Measurements from ENCODE around the gene CCDC14.
"Not testable (repeated sequence)": the region's sequence is repeated elsewhere in the genome, so short reads cannot be mapped to it uniquely, and the experiment has no call there.

The CCDC14 gene

GRCh38 chr3:123929325-123929724 lies 31.7 kb downstream of the CCDC14 start:
- Histone ChIP-seq H3K27ac (ENCODE audit: low read length) (no peak overlapping the region), H3K36me3 (ENCODE audit: insufficient read depth, low read depth, low read length) (peaks cover 84% of the 10 kb centered on the region)

GRCh38 chr3:123926396-123926795 lies 34.6 kb downstream of the CCDC14 start:
- Histone ChIP-seq H3K36me3 (ENCODE audit: insufficient read depth, low read depth, low read length) (peaks cover 80% of the 10 kb centered on the region), H3K4me3 (ENCODE audit: low read length) (no peak overlapping the region)

More at GRCh38 chr3:123929325-123929724, 31.7 kb downstream of the CCDC14 start:
- H3K4me1 ChIP-seq (ENCODE audit: insufficient read depth, low read length): no peaks in the 10 kb centered on the region
- H3K9me3 ChIP-seq (ENCODE audit: insufficient read depth, low read depth, low read length): no peaks in the 10 kb centered on the region
- no peak overlapping the region for H3K9ac ChIP-seq (ENCODE audit: low read depth, low read length)
- no peaks in the 10 kb centered on the region for H3K27me3 ChIP-seq (ENCODE audit: insufficient read depth, low read length)
- no peak overlapping the region for H3K4me3 ChIP-seq (ENCODE audit: low read length)

GRCh38 chr3:123920868-123921267 lies 40.2 kb downstream of the CCDC14 start:
- no peak overlapping the region for H3K4me3 ChIP-seq (ENCODE audit: low read length)
- no peak overlapping the region for H3K9ac ChIP-seq (ENCODE audit: low read depth, low read length)
- H3K4me1 ChIP-seq (ENCODE audit: insufficient read depth, low read length): no peaks in the 10 kb centered on the region
- no peaks in the 10 kb centered on the region for H3K9me3 ChIP-seq (ENCODE audit: insufficient read depth, low read depth, low read length)
- peaks cover 62% of the 10 kb centered on the region; the same call in 1 of the 2 replicates for H3K36me3 ChIP-seq (ENCODE audit: insufficient read depth, low read depth, low read length)
- H3K27ac ChIP-seq (ENCODE audit: low read length): no peak overlapping the region
- H3K27me3 ChIP-seq (ENCODE audit: insufficient read depth, low read length): no peaks in the 10 kb centered on the region

More at GRCh38 chr3:123926396-123926795, 34.6 kb downstream of the CCDC14 start:
- Histone ChIP-seq H3K9ac (ENCODE audit: low read depth, low read length) (no peak overlapping the region), H3K27ac (ENCODE audit: low read length) (no peak overlapping the region), H3K9me3 (ENCODE audit: insufficient read depth, low read depth, low read length) (no peaks in the 10 kb centered on the region), H3K4me1 (ENCODE audit: insufficient read depth, low read length) (no peaks in the 10 kb centered on the region), H3K27me3 (ENCODE audit: insufficient read depth, low read length) (no peaks in the 10 kb centered on the region)

GRCh38 chr3:123920383-123920782 lies 40.6 kb downstream of the CCDC14 start:
- Histone ChIP-seq H3K9me3 (ENCODE audit: insufficient read depth, low read depth, low read length) (no peaks in the 10 kb centered on the region), H3K36me3 (ENCODE audit: insufficient read depth, low read depth, low read length) (peaks cover 60% of the 10 kb centered on the region; the same call in 1 of the 2 replicates)

GRCh38 chr3:123919353-123919752 lies 41.7 kb downstream of the CCDC14 start:
- no peaks in the 10 kb centered on the region for H3K4me1 ChIP-seq (ENCODE audit: insufficient read depth, low read length)
- H3K9ac ChIP-seq (ENCODE audit: low read depth, low read length): no peak overlapping the region
- no peaks in the 10 kb centered on the region for H3K9me3 ChIP-seq (ENCODE audit: insufficient read depth, low read depth, low read length)
- no peak overlapping the region for H3K27ac ChIP-seq (ENCODE audit: low read length)
- H3K4me3 ChIP-seq (ENCODE audit: low read length): no peak overlapping the region
- no peaks in the 10 kb centered on the region for H3K27me3 ChIP-seq (ENCODE audit: insufficient read depth, low read length)
- peaks cover 65% of the 10 kb centered on the region; the same call in 1 of the 2 replicates for H3K36me3 ChIP-seq (ENCODE audit: insufficient read depth, low read depth, low read length)

More at GRCh38 chr3:123920383-123920782, 40.6 kb downstream of the CCDC14 start:
- no peaks in the 10 kb centered on the region for H3K27me3 ChIP-seq (ENCODE audit: insufficient read depth, low read length)
- H3K4me3 ChIP-seq (ENCODE audit: low read length): no peak overlapping the region
- H3K27ac ChIP-seq (ENCODE audit: low read length): no peak overlapping the region
- H3K4me1 ChIP-seq (ENCODE audit: insufficient read depth, low read length): no peaks in the 10 kb centered on the region
- H3K9ac ChIP-seq (ENCODE audit: low read depth, low read length): no peak overlapping the region

GRCh38 chr3:123914829-123915228 lies 46.2 kb downstream of the CCDC14 start:
- H3K9ac ChIP-seq (ENCODE audit: low read depth, low read length): no peak overlapping the region
- H3K4me3 ChIP-seq (ENCODE audit: low read length): no peak overlapping the region
- H3K27ac ChIP-seq (ENCODE audit: low read length): no peak overlapping the region
- no peaks in the 10 kb centered on the region; the same call in 1 of the 2 replicates for H3K27me3 ChIP-seq (ENCODE audit: insufficient read depth, low read length)
- H3K36me3 ChIP-seq (ENCODE audit: insufficient read depth, low read depth, low read length): peaks cover 34% of the 10 kb centered on the region; the same call in 1 of the 2 replicates
- H3K4me1 ChIP-seq (ENCODE audit: insufficient read depth, low read length): no peaks in the 10 kb centered on the region
- H3K9me3 ChIP-seq (ENCODE audit: insufficient read depth, low read depth, low read length): no peaks in the 10 kb centered on the region

- Histone ChIP-seq H3K27me3 (ENCODE audit: insufficient read depth, low read length) (no peaks in the 10 kb centered on the region; the same call in 1 of the 2 replicates), H3K9ac (ENCODE audit: low read depth, low read length) (no peak overlapping the region), H3K4me3 (ENCODE audit: low read length) (no peak overlapping the region), H3K9me3 (ENCODE audit: insufficient read depth, low read depth, low read length) (no peaks in the 10 kb centered on the region), H3K4me1 (ENCODE audit: insufficient read depth, low read length) (no peaks in the 10 kb centered on the region), H3K27ac (ENCODE audit: low read length) (no peak overlapping the region), H3K36me3 (ENCODE audit: insufficient read depth, low read depth, low read length) (peaks cover 10% of the 10 kb centered on the region; the same call in 1 of the 2 replicates)
Measured at GRCh38 chr3:123909785-123910184, 51.2 kb downstream of the CCDC14 start.

GRCh38 chr3:123907720-123908119 lies 53.3 kb downstream of the CCDC14 start:
- no peak overlapping the region for H3K4me3 ChIP-seq (ENCODE audit: low read length)
- H3K9ac ChIP-seq (ENCODE audit: low read depth, low read length): no peak overlapping the region
- H3K4me1 ChIP-seq (ENCODE audit: insufficient read depth, low read length): no peaks in the 10 kb centered on the region
- no peaks in the 10 kb centered on the region for H3K9me3 ChIP-seq (ENCODE audit: insufficient read depth, low read depth, low read length)
- no peaks in the 10 kb centered on the region; the same call in 1 of the 2 replicates for H3K27me3 ChIP-seq (ENCODE audit: insufficient read depth, low read length)
- H3K36me3 ChIP-seq (ENCODE audit: insufficient read depth, low read depth, low read length): no peaks in the 10 kb centered on the region
- H3K27ac ChIP-seq (ENCODE audit: low read length): no peak overlapping the region

- Histone ChIP-seq H3K27ac (ENCODE audit: low read length) (no peak overlapping the region), H3K4me3 (ENCODE audit: low read length) (no peak overlapping the region), H3K9ac (ENCODE audit: low read depth, low read length) (no peak overlapping the region), H3K36me3 (ENCODE audit: insufficient read depth, low read depth, low read length) (no peaks in the 10 kb centered on the region), H3K4me1 (ENCODE audit: insufficient read depth, low read length) (no peaks in the 10 kb centered on the region), H3K9me3 (ENCODE audit: insufficient read depth, low read depth, low read length) (no peaks in the 10 kb centered on the region), H3K27me3 (ENCODE audit: insufficient read depth, low read length) (no peaks in the 10 kb centered on the region)
Measured at GRCh38 chr3:123899300-123899865, 61.6 kb downstream of the CCDC14 start.

GRCh38 chr3:123893012-123893411 lies 68.0 kb downstream of the CCDC14 start:
- no peaks in the 10 kb centered on the region for H3K4me1 ChIP-seq (ENCODE audit: insufficient read depth, low read length)
- peaks cover 25% of the 10 kb centered on the region for H3K9me3 ChIP-seq (ENCODE audit: insufficient read depth, low read depth, low read length)
- no peaks in the 10 kb centered on the region for H3K36me3 ChIP-seq (ENCODE audit: insufficient read depth, low read depth, low read length)

GRCh38 chr3:123892195-123892594 lies 68.8 kb downstream of the CCDC14 start:
- no peak overlapping the region for H3K4me3 ChIP-seq (ENCODE audit: low read length)
- peaks cover 25% of the 10 kb centered on the region for H3K9me3 ChIP-seq (ENCODE audit: insufficient read depth, low read depth, low read length)
- no peaks in the 10 kb centered on the region for H3K4me1 ChIP-seq (ENCODE audit: insufficient read depth, low read length)
- no peak overlapping the region for H3K9ac ChIP-seq (ENCODE audit: low read depth, low read length)
- H3K36me3 ChIP-seq (ENCODE audit: insufficient read depth, low read depth, low read length): no peaks in the 10 kb centered on the region
- H3K27ac ChIP-seq (ENCODE audit: low read length): no peak overlapping the region
- H3K27me3 ChIP-seq (ENCODE audit: insufficient read depth, low read length): no peaks in the 10 kb centered on the region

More at GRCh38 chr3:123893012-123893411, 68.0 kb downstream of the CCDC14 start:
- H3K4me3 ChIP-seq (ENCODE audit: low read length): no peak overlapping the region
- no peak overlapping the region for H3K27ac ChIP-seq (ENCODE audit: low read length)
- no peaks in the 10 kb centered on the region for H3K27me3 ChIP-seq (ENCODE audit: insufficient read depth, low read length)
- no peak overlapping the region for H3K9ac ChIP-seq (ENCODE audit: low read depth, low read length)

- H3K27ac ChIP-seq (ENCODE audit: low read length); H3K4me1 ChIP-seq (ENCODE audit: insufficient read depth, low read length); H3K4me3 ChIP-seq (ENCODE audit: low read length); H3K27me3 ChIP-seq (ENCODE audit: insufficient read depth, low read length); H3K36me3 ChIP-seq (ENCODE audit: insufficient read depth, low read depth, low read length); H3K9ac ChIP-seq (ENCODE audit: low read depth, low read length): not testable (repeated sequence)
- peaks cover 25% of the 10 kb centered on the region for H3K9me3 ChIP-seq (ENCODE audit: insufficient read depth, low read depth, low read length)
Measured at GRCh38 chr3:123890991-123891390, 70.0 kb downstream of the CCDC14 start.
